Esophagus mucosa (tissue), 1 donor: ENCODE data around the gene DTX3. TPM values are rescaled to one million over a fixed set of nuclear protein-coding genes. Genes with fewer than 3 reads are reported as not detected.
A peak's percentile ranks its signal among the peaks of the same experiment; 100 is the strongest.
"Not testable (repeated sequence)": the region's sequence is repeated elsewhere in the genome, so short reads cannot be mapped to it uniquely, and the experiment has no call there.

Source experiments
- ATAC-seq: fragments of 200-7000 bp; cut with Tn5 transposase; one replicate; pipeline ENCODE4 v1.9.1; 2020
- total RNA-seq: library from RNA; stranded (reverse); gene quantifications from one replicate; pipeline ENCODE4 v1.2.4, GENCODE V29; 2023
- donor health status: DM: yes; HTN: yes; CAD: no.

The DTX3 gene
- total RNA-seq, 1 donor from 2014 or later: 4.1 TPM

DNA sequence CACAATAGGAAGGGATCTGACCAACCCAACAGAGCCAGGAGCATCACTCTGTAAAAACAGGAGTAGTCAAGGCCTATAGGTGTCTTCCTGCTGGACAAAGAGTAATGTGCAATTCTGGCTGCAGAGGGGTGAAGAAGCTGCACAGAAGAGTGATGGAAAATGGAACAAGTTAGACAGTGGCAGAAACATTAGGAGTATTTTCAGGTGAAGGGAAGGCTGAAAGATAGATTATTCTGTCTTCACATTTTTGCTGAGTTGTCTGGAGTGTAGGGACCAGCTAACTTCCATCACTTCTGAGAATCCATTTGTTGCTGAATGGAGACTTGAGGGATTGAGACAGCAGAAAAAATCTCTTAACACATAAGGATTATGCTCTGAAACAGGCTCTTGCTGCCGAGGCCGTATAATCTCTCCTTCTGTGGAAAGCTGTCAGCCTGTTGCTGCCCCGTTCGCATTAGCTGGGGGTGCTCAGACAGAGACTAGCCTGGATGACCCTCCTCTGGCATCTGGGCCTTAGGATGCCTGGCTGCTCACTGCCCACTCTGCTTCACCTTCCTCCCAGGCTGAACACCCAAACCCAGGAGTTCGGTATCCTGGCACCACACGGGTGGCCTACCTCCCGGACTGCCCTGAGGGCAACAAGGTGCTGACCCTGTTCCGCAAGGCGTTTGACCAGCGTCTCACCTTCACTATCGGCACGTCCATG, 3.5 kb downstream of the DTX3 start:
- ATAC-seq: no peak

DNA sequence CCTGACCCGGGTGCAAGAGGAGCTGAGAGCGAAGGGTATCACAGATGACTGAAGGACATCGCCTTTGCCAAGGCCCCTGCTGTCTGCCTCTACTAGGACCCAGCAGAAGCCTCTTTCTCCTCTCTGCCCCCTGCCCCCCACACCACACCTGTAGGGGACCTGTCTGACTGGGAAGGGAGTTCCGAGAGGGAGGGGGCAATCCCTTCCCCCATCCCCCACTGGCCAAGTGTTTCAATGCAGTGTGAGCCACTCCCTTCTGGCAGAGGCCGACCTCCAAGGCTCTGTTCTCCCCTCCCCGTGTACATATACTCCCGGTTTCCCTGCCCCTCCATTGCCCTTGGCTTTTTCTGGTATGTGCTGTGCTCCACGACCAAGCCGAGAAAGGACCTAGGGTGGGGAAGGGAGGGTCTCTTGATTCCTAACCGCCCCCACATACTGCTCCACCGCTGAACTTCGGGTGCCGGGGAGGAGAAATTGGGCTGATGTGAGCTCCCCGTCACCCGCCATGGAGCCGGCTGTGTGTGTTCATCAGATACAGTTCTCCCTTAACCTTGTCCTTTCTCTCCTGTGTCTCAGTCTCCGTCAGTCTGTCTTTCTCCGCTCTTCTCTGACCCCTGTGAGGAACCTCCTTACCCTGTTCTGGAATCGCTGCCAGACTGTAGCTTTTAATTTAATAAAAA, 4.6 kb downstream of the DTX3 start:
- no peak for ATAC-seq

DNA sequence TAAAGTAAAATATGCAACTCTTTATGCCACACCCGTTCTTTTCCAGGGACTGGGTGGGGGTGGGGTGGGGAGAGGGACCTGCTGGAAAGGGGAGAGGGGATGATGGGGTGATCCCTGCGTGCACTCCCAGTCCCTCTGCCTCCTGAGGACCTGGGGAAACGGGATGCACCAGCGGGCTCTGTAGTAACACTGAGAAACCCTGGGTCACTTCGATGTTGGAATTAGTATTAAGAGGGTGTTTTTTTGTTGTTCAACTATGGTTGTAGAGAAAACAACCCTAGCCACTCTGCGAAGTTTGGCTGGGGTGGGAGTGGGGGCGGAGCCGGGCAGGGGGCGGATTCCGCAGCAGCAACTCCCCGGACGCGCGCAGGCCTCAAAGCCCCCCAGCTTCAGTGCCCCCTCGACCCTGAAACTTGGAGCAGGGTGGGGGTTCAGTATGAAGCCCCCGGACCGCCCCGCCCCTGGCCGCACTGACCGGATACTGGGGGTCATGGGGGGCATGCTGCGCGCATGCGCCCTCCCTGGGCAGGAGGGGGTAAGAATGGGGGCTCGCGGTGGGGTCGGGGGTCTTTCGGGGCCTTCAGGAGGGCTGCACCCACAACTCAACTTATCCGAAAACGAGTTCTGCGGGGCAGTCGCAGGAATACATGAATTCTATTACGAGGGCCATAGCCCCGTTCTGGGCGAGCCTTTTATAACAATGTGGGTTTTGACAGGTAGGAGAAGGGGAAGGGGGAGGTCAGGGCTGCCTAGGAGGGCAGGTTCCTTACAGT, 5.3 kb downstream of the DTX3 start:
- no peak for ATAC-seq

DNA sequence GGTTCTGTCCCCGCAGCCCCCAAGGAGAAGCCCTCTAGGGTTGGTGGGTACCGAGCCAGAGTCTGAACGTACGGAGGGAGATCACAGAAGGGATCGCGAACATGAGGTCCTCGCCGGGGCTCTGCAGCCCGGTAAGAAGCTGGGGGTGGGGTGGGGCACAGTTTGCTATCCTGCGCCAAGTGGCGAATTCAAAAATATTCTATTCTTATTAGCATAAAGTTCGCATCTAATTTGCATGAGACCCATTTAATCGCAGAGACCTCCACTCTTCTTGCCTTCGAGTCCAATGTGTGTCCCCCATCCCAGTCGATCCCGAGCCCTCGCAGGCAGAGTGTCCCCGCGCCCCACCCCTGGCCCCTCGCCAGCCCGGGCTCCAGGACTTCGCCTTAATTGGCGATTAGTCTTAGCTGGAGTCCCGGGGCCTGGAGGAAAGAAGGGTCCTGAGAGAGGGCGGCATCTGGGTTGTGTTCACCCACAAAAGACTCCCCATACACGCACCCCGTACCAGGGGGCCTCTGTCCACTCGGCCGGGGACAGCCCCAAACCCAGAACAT, 6.0 kb downstream of the DTX3 start:
- no peak for ATAC-seq

DNA sequence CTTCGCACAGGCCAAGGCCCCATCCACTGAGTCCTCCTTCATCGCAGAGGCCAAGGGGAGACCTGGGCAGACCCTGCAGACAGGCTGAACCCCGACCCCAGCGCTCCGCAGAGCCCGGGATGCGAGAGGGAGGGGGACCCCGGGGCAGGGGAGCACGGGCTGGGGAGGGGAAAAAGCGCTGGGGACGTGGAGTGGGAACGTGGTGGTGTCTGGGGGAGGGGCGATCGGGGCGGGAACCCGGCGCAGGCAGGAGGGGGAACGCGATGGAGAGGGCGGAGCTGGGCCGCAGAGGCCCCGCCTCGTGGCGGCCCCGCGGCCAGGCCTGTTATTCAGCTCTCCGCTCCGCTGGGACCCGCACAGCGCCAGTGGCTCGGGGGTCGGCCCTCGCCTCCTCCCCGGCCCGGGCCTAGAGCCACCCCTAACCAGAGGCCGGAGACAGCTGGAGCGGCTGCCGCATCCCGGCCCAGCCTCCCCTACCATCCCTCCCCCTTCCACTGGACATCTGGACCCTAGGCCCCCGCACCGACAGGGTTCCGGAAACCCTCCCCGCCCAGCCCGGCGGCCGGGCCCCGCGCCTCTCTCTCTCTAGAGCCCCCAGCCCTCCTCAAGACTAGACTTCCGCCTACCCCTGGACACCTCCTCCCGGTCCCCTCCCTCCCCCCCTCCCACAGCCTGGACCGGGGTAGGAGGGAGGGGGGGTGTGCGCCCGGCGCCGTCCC, 6.6 kb downstream of the DTX3 start, which contains the start of gene ARHGEF25:
Gene ARHGEF25 (plus strand): TSS at position 328 of the 719 bp plus-strand sequence. CDS start 460 bp downstream, outside the sequence.
- ATAC-seq: peak; percentile 21

DNA sequence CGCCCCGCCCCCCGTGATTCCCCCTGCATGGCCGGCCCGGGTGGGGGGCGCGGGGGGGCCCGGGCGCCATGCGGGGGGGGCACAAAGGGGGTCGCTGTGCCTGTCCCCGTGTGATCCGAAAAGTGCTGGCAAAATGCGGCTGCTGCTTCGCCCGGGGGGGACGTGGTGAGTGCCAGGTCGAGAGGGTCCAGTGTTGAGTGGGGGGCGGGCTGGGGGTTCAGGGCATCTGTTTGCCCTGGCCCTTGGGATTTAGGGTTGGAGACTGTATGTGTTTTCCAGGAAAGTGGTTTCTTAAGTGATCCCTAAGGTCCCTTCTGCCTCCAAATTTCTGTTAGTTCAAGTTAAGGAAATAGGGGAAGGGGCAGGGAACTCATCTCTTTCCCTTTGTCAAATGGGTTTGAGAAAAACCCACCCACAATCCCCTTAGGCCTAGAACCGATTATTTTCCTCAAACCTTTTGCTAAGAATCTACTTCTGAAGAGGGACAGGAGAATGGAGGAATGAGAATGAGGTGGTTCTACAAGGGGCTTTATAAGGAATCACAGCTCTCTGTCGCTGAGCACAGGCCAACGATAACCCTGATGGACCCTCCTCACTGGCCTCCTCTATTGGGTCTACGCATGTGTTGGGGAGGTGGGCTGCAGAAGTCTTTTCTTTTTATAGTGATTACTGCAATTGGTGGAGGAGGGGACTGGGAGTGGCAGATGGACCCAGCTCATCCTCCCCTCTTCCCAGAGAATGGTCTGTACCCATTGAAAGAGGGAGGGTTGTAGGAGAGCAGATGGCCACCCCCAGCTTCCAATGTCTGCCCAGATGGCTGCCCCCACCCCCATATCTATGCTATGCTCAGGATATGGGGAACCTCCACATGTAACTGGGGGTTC, 7.4 kb downstream of the DTX3 start:
- ATAC-seq: no peak

DNA sequence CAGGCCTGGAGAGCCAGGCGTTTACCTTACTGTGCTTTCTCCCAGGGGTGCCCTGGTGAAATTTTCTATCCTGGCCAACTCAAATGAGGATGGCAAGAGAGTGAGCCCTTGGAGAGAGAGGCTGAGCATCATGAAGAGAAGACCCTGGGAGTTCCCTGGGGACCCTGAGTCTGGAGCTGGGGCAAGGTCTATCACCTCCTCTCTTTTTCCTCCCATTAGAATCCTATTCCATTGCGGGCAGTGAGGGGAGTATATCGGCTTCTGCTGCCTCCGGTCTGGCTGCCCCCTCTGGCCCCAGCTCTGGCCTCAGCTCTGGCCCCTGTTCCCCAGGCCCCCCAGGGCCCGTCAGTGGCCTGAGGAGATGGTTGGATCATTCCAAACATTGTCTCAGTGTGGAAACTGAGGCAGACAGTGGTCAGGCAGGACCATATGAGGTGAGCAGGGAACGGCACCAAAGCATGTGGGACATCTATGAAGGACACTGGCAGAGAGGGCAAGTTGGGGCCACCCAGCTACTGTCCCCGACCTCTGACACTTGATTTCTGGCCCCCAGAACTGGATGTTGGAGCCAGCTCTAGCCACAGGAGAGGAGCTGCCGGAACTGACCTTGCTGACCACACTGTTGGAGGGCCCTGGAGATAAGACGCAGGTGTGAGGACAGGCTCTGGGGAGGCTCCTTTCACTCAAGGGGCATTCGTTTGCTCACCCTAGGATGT, 8.2 kb downstream of the DTX3 start:
- no peak for ATAC-seq

DNA sequence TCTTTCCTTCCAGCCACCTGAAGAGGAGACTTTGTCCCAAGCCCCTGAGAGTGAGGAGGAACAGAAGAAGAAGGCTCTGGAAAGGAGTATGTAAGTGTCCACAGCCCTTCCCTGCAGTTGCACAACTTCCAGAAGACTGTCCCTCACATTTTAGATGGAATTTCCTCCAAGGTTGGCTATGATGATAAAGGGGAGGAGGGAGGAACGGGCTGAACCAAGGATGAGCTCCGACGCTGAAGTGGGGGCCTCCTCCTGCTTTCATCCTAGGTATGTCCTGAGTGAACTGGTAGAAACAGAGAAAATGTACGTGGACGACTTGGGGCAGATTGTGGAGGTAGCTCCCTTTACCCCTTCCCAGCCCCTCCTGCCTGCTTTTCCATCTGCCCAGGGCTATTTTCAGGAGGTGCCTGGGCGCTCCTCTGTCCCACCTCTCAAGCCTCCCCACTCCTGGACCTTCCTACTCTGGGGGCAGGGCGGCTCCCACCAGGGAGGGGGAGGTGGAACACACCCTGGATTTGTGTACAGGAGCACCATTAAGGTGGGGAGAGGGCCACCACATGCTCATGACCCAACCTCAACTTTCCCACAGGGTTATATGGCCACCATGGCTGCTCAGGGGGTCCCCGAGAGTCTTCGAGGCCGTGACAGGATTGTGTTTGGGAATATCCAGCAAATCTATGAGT, 8.9 kb downstream of the DTX3 start:
- no peak for ATAC-seq

DNA sequence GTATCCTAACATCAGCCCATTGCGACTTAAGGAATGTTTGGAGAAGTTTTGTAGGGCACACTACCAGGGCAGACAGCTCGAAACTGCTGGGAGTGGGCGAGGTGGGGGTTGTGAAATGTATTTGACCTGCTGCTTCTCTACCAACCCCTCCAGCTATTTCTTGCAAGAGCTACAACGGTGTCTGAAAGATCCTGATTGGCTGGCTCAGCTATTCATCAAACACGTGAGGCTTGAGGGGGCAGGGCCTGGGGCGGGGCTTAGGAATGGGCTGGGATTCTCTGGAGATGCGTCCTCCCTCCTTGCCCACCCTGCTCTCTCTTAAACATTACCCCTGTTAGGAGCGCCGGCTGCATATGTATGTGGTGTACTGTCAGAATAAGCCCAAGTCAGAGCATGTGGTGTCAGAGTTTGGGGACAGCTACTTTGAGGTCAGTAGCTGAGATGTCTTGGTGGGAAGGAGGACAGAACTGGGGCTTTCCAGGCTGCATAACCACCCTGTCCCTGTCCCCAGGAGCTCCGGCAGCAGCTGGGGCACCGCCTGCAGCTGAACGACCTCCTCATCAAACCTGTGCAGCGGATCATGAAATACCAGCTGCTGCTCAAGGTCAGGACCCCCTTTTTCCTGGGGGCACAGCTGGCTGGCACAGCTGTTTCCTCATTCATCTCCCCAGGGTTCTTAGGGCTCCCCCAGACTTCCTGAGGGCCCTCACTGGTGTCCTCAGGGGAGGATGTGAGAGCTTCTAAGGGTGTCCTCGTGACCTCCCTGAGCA, 9.7 kb downstream of the DTX3 start:
- ATAC-seq: no peak

DNA sequence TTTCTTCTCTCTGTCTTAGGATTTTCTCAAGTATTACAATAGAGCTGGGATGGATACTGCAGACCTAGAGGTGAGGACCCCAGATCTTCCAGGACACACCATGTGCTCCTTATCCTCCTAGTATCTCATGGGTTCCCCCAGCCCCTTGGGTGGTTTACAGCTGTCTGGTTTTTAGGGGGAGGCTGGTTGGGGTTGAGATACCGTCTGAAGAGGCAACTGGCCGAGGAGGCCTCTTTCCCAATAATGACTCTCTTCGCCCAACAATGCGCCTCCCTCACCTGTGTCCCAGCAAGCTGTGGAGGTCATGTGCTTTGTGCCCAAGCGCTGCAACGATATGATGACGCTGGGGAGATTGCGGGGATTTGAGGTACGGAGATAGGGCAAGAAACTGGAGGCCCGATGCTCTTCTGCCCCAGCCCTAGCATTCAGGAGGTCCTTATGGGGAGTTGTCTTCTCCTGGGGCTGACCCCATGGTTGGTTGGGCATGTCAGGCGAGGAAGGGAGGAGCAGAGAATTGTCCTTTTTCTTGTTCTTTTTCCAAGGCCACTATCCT, 10.4 kb downstream of the DTX3 start:
- no peak for ATAC-seq

DNA sequence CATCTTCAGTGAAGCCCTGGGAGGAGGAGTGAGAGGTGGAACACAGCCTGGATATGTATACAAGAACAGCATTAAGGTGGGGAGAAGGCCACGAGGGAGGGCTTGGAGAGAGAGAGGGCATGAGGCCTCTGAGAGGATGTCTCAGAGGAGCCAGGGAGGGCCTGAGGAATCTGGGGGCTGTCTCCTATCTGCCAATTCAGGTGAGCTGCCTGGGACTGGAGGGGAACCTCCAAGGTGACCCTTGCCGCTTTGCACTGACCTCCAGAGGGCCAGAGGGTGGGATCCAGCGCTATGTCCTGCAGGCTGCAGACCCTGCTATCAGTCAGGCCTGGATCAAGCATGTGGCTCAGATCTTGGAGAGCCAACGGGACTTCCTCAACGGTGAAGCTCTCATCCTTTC, 11.0 kb downstream of the DTX3 start:
- ATAC-seq: no peak

DNA sequence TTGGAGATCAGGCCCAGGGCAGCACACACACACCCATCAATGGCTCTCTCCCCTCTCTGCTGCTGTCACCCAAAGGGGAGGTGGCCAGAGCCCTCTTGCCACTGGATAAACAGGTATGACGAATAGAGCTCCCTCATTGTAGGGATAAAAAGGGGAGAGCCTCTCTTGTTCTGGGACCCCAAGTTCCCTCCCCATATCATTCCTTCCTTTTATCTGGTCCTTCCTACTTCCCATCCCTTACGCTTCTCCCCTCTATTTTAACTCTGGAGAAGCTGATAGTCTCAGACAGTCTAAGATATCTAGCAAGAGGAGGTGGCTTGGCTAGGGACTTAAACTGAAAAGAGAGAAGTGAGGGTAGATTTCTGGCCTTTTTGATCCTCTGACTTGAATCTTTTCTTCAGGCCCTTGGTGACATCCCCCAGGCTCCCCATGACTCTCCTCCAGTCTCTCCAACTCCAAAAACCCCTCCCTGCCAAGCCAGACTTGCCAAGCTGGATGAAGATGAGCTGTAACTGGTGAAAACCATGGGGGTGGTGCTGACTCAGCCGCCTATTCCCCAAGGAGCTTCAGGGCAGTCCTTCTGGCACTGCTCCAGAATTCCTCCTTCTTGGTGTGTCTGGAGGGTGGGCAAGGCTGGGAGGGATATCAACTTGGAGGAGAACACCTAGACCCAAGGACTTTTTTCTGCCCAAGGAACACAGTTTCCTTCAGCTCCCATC, 11.9 kb downstream of the DTX3 start:
- ATAC-seq: no peak

DNA sequence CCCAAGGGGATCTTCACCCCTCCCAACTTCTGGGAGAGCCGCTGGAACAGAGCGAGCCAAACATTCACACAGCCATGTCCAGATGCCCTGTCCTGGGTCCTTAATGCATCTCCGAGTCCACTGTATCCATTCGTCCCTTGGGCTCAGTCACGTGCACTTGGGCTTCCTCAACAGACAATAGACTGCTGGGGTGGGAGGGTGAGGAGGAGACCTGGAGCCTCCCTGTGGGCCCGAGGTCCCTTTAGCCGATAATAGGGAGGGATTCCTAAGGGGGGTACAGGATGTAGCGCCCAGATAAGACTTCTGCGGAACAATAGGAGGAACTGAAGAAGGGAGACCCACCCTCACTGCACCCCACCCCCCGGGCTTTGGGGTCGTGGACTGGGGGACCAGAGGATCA, 13.3 kb downstream of the DTX3 start:
- ATAC-seq: no peak

DNA sequence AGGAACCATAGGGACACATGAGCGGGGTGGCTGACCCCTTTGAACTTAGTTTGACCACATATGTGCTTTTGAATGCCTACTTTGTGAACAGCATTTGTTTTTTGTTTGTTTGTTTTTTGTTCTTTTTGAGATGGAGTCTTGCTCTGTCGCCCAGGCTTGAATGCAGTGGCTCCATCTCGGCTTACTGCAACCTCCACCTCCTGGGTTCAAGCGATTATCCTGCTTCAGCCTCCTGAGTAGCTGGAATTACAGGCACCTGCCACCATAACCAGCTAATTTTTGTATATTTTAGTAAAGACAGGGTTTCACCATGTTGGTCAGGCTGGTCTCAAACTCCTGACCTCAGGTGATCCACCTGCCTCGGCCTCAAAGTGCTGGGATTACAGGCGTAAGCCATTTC, 13.8 kb downstream of the DTX3 start:
- ATAC-seq: not testable (repeated sequence)

DNA sequence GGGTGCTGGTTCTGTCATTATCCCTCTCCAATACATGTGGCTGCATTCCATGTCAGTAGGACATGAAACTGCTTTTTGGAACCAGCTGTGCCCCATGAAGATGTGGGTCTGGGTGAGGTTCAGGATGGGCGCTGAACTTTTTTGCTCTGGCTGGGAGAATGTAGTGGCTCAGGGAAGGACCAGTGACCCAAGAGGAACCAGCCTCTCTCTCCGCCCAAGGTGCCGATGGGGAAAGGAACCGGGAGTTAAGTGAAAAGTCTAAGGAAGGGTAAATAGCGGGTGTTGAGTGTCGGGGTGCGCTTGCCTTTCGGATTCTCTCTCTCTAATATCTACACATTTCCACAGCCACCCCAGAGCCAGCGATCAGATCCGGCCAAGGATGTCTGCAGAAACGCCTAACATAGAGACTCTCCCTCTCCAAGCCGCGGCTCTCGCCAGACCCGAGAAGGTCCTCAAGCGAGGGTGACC, 14.4 kb downstream of the DTX3 start:
- no peak for ATAC-seq

DNA sequence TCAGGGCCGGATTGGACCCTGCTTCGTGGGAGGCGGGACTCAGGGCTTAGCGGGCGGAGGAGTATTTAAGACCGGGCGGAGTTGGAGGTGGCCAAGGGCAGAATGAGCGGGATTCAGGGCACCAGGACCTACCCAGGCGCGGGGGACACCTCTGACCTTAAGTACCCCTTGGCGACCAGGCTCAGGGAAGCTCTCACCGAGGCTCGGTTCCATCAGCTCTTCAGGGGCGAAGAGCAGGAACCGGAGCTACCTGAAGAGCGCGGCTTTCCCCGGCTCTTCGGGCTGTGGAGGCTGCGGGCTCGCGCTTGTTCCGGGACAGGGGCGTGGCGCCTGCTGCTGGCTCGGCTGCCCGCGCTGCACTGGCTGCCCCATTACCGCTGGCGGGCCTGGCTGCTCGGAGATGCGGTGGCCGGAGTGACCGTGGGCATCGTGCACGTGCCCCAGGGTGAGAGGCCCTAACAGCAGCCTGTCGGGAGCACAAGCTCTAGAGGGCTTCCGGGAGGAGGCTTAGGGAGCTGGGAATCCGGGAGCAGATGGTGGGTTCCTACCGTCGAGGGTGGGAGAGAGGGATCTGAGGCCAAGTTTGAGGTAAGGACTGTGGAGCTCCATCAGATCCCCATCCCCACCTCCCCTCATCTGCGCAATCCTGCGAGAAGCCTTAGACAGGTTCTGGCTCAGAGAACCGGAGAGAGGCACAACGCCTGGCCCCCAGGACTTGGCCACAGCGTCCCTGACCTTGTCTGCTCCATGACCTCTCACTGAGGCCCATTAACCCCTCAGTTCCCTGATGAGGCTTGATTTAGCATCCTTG, 15.0 kb downstream of the DTX3 start:
- ATAC-seq: peak; percentile 55

DNA sequence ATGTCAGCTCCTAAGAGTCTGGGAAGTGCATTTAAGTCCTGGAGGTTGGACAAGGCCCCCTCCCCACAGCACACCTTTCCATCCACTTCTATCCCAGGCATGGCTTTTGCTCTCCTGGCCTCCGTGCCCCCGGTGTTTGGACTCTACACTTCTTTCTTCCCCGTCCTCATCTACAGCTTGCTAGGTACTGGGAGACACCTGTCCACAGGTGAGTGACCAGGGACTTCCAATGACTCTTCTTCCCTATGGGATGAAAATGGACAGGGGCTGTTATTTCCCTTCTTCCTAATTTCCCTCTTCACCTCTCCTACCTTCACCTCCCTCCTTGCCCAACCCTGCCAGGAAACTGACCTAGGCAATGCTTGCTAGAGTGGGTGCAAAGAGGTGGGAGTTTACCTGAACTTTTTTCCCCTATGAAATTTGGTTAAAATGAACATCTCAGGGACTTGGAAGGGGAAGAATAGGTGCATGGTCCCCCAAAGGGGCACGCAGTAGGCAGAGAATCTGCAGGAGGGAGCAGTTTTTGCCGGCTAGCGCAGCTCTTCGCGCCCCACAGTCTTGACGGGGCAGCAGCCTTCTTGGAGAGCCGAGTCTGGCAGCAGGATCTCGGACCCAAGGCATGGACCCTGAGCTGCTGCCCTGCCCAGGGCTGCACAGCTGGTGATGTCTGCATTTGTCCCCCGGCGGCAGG, 15.8 kb downstream of the DTX3 start:
- no peak for ATAC-seq
